DMS 273 (cell line): ENCODE measurements around the gene SLC6A9.

Experiments used
- DNase-seq: peaks from one replicate; lab custom pipeline; 2025; ENCODE audit not compliant: unreplicated experiment; lab: John Stamatoyannopoulos, UW

The SLC6A9 gene

DNA sequence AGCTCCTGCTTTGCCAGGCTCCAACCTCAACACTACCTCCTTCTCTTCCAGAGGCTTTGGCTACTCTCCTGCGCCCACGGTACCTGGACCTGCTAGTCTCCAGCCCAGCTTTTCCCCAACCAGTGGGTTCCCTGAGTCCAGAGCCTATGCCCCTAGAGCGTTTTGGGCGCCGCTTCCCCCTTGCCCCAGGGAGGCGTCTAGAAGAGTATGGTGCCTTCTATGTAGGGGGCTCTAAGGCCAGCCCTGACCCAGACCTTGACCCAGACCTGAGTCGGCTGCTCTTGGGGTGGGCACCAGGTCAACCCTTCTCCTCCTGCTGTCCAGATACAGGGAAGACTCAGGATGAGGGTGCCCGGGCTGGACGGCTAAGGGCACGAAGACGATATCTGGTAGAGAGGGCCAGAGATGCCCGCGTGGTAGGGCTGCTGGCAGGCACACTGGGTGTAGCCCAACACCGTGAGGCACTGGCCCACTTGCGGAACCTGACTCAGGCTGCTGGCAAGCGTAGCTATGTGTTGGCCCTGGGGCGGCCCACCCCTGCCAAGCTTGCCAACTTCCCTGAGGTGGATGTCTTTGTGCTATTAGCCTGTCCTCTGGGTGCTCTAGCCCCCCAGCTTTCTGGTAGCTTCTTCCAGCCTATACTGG is 59.8 kb downstream of the SLC6A9 start:
- no peak for DNase-seq

DNA sequence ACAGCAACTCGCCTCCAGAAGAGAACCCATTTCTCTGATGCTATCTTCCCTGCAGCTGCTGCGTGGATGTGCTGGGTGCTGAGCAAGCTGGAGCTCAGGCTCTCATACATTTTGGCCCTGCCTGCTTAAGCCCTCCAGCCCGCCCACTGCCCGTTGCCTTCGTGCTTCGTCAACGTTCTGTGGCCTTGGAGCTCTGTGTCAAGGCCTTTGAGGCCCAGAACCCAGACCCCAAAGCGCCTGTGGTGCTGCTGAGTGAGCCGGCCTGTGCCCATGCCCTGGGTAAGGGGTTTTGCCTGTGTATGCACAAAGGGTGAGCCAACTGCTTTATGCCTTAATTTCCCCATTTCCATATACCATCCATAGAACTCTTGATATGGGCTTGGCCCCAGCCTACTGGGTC is 60.4 kb downstream of the SLC6A9 start:
- no peak for DNase-seq

DNA sequence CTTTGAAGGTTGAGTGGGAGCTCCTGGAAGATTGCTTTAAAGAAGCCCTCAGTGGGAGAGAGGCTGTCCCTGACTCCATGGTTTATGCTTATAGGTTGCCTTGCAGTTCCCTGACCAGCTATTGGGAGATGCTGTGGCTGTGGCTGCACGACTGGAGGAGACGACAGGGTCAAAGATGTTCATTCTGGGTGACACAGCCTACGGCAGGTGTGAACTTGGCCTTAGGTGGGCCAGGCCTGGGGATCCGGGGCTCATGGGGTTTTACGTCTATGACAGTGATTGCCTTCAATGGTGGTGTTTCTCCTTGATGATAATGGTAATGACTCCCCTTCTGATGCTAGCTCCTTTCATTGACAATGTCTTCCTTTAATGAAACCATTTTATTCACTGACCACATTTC is 60.8 kb downstream of the SLC6A9 start:
- DNase-seq: peak; percentile 42

DNA sequence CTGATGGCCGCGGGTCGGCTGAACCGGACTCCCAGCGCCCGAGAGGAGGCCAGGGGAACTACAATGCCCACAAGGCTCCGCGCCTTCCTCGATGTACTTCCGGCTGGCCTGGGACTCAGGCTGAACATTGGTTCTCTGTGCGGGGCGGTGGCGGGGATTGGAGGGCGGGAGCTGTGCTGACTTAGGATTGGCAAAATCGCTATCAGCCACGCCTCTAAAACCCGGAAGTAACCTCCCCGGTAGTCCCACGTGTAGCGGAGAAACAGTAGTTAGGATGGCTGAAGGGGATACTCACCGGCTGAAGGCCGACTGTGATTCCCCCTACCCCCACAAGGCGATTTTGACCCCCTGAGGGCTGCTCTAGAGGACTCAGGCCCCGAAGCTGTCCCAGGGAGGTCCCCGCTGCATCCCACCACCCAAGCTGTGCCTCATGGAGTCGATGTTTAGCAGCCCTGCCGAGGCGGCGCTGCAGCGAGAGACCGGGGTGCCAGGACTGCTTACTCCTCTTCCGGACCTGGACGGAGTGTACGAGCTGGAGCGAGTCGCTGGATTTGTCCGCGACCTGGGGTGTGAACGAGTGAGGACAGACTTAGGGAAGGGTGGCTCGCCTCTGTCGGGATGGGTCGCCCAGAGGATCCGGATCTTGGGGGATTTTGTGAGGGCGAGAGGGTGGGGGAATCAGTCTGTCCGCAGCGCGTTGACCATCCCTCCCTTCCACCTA is 61.4 kb downstream of the SLC6A9 start, which contains the start of gene DPH2:
TSS of gene DPH2 (plus strand) at position 265 of the 721 bp plus-strand sequence. CDS start at position 431, 166 bp downstream.
- peak; percentile 99 for DNase-seq

DNA sequence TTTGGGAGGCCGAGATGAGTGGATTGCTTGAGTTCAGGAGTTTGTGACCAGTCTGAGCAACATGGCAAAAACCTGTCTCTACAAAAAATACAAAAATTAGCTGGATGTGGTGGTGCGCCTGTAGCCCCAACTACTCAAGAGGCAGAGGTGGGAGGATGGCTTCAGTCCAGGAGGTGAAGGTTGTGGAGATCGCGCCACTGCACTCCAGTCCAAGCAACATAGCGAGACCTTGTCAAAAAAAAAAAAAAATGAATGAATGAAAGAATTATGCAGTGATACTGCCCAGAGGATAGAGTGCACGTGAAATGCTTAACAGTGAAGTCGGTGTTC is 61.9 kb downstream of the SLC6A9 start:
- DNase-seq: no peak

DNA sequence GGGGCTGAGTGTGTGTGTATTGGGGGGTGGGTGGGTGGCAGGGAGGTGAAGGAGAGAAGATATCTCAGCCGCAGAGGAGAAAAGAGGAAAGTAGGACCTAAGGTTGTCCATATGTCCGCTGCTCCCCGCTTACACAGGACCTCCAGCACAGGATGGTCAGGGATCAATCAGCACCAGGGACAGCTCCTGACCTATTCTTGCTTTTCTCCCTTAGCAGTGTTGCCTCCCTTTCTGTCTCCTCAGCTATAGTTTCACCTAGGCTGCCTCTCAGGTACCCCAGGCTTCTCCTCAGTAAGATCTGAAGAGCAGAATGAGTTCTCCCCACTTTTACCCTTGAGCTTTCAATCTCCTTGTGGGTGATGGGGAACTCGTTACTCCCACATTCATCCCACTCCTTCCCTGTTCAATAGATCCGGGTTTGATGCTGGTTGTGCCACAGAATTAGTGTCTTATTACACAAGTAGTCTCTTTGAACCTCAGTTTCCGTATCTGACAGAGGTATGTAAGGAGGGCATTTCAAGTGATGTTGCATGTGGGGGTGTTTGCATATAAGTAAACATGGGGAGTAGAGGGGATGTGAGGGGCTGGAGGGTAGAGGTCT is 62.8 kb downstream of the SLC6A9 start:
- peak; percentile 24 for DNase-seq

DNA sequence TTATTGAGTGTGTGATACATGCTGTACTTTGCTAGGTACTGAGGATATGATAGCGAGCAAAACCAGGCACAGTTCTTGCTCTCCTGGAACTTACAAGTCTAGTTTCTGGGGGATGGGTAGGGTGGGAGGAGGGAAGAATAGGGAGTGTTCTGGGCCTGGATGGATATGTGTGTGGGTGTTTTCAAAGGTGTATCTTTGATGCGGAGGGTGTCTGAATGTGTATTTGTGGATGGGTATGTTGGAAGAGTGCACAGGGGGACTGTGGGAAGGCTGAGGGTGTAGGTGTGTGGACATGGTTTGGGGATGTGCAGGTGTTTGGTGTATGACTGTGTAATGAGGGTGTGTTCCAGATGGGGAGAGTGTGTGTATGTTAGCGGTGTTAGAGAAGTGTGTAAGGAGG is 65.9 kb downstream of the SLC6A9 start:
- no peak for DNase-seq

DNA sequence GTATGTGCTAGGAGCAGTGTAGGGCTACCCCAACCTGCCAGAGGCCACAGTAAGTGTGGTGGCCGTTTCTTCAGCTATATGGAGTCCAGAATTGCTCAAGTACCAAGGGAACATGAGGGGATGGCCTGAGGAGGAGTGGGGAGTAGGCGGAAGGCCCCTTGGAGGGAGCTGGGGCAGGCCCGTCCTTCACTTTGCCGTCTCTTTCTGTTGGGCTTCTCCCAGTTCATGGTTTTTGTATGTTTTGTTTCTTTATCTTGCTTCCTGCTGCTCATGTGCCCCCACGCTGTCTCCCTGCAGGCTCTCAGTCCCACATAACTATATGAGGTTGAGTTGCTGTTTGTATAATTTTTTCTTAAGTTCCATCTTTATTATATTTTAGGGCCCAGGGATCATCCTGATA is 67.4 kb downstream of the SLC6A9 start:
- no peak for DNase-seq

DNA sequence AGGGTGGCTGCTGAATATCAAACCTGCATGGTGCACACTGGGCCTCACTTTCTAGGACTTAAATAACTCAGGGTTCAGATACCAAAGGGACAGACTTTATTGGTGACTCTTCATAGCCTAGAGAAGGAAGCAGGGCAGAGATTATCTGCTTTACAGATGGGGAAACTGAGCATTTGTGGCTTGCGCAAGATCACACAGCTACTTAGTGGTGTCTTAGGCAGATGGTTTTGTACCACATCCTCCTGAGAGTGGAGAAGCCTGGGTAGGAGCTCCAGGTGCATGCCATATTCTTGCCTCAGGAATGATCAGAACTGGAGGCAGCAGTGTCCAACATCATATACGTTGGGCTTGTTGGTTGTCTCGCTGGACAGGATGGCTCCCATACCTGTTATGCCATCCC is 68.3 kb downstream of the SLC6A9 start:
- DNase-seq: no peak

DNA sequence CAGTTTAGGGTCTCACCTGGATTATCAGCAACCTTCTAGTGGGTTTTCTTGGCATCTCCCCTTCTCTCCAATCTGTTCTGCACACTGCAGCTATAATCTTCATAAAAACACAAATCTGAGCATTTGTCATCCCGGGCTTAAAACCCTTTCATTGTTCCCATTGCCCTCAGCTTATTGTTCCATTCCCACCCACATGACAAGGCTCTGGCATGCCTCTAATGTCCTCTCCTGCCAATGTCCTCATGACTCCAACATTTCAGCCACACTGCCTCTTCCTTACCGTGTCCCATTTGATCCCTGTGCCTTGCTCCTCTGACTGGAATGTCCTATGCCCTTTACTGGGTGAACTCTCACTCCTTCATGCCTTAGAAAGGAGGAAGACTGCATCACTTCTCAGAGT is 68.9 kb downstream of the SLC6A9 start:
- DNase-seq: no peak

DNA sequence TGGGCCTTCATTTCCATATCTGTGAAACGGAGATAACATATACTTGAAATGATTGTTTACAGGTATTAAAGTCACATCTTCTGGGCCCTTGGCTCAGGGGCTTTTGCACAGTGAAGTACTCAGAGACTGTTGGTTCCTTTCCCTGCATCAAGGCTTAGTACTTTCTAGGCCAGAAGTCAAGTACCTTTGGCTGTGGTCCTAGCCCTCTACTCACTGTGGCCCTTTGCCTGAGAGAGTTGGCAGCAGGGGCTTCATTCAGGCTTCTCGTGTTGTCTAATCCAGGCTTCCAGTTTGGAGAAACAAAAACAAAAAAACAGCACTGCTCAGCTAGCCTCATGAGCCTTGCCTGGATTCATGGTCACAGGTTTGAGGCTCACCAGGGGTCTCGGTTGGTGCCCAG is 69.6 kb downstream of the SLC6A9 start:
- no peak for DNase-seq

DNA sequence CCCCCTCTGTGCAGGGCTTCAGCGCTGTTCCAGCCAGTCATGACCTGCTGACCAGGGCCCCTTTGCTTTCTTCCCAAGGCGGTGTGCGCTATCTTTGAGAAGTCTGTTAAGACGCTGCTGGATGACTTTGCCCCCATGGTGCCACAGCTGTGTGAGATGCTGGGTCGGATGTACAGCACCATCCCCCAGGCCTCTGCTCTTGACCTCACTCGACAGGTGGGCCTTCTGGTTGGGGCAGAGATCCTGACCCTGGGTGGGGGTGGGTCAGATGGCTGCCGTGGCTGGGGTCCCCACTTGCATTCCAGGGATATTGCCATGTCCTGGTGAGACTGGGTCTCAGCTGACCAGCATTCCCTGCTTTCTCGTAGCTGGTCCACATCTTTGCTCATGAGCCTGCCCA is 70.5 kb downstream of the SLC6A9 start:
- no peak for DNase-seq

DNA sequence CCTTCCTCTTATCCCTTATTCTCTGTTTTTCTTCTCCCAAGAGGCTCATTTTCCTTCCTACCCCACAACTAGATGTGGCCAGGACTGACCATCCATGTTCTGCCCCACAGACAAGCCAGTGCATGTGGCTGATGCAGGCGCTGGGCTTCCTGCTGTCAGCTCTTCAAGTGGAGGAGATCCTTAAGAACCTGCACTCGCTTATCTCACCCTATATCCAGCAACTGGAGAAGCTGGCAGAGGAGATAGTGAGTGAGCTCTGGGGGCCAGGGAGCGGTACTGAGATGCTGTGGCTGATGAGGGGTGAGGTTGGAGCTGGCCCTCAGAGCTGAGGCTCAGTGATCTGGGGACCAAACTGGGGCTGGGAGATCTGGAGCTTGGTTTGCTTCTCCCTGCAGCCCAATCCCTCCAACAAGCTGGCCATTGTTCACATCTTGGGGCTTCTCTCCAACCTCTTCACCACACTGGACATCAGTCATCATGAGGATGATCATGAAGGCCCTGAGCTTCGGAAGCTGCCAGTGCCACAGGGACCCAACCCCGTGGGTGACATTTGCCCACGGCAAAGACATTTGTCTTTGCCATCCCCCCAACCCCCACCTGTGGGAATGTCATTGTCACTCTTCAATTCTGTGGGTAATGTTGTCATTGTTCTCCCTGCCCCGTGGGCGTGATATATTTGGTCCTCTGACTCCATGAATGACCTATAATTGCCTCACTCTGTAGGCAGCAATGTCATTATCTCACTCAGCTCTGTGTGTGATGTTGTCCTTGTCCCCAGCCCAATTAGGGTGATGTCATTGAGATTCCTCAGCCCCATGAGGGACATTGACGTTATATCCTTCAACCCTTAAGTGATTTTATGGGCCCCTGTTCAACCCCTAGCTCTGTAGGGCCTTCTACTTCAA is 72.7 kb downstream of the SLC6A9 start:
- no peak for DNase-seq

DNA sequence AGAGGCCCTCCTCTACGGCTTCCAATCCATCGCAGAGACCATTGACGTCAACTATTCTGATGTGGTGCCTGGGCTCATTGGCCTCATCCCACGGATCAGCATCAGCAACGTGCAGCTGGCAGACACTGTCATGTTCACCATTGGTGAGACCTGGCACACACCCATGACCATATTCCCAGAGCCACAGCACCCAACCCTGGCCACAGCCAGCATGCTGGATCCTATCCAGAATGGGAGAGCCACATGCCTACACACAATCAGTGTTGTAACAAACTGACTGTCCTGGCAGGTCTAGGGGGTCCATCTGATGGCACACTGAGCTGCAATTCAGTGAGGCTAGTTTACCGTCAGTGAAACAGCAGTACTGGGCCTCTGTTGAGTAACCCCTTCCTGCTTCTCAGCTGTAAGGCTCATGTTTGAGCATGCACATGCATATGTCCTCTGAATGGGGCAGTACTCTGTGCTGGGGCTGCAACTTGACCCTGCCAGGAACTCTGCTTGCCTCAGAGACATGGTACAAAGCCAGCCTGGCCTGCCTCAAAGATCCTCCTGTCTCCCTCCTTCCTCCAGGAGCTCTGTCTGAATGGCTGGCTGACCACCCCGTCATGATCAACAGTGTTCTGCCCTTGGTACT is 73.7 kb downstream of the SLC6A9 start:
- no peak for DNase-seq

DNA sequence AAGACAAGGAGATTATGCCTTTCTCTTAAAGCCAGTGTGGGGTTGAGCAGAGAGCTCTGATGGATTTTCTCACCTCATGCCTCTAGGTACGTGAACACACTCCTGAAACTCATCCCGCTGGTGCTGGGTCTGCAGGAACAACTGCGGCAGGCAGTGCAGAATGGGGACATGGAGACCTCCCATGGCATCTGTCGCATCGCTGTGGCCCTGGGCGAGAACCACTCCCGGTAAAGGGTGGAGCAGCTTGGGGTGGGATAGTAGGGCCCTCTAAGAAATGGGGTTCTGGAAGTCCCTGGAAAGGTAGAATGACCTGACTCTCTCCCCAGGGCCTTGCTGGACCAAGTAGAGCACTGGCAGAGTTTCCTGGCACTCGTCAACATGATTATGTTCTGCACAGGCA is 75.0 kb downstream of the SLC6A9 start:
- no peak for DNase-seq

DNA sequence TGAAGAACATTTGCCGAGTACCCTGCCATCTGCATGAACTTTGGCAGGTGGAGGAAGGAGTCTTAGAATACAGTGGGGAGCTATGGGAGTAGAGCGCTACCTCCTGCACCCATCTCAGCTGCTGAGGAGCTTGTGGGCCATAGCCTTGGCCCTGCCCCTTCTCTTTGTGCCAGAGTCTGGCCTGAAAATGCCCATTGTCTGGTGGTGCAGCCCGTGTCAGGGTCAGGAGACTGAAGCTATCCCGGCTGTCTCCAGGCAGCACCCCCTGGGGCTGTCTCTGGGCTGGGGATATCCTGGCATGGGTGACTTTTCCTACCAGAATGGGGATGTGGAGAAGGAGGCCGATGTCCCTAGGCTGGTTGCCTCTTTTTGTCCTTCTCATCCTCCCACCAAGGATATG is 77.2 kb downstream of the SLC6A9 start:
- DNase-seq: no peak

DNA sequence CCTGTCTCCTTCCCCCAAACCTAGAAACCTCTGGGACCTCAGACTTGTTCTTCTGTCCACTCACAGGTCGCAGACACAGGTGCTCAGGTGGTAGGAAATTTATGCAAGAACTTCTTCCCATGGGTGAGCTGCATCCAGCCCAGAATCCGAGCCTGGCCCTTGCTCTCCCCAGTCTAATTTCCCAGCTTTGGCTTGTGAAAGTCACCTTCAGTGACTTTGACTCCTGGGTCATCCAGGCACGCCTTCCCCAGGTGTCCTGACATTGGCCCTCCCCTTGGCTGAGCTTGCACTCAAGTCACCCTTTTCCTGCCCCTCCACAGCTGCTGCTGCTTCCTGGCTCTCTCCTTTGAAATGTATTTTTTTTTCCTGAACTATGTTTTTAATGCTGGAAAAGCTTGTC is 77.9 kb downstream of the SLC6A9 start:
- DNase-seq: no peak

DNA sequence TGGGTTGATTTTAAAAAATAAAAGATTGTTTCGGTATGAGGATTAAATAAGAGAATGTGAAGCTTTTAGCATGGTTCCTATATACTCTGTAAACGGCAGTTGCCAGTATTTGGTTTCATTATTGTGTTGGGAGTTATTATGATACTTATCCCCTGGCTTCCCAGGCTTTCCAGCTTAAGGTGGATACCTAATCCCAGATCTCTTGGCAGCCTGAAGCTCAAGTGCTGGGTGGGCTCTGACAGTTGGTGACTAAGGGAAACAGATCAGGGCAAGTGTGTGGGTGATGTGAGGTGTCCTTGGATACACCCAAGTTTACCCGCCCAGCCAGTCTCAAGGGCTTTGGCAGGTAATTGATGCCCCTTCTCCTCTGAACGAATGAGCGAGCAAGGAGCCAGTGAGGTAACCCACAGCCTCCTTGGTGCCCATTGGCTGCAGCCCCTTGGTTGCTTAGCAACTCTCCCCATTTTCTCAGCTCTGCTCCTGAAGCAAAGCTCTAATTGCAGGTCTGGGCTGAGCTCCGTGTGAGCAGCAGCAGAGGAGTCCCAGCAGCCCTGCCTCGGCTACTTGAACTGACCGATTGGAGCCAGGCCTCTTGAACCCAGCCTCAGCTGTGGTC is 78.4 kb downstream of the SLC6A9 start:
- DNase-seq: peak; percentile 89

DNA sequence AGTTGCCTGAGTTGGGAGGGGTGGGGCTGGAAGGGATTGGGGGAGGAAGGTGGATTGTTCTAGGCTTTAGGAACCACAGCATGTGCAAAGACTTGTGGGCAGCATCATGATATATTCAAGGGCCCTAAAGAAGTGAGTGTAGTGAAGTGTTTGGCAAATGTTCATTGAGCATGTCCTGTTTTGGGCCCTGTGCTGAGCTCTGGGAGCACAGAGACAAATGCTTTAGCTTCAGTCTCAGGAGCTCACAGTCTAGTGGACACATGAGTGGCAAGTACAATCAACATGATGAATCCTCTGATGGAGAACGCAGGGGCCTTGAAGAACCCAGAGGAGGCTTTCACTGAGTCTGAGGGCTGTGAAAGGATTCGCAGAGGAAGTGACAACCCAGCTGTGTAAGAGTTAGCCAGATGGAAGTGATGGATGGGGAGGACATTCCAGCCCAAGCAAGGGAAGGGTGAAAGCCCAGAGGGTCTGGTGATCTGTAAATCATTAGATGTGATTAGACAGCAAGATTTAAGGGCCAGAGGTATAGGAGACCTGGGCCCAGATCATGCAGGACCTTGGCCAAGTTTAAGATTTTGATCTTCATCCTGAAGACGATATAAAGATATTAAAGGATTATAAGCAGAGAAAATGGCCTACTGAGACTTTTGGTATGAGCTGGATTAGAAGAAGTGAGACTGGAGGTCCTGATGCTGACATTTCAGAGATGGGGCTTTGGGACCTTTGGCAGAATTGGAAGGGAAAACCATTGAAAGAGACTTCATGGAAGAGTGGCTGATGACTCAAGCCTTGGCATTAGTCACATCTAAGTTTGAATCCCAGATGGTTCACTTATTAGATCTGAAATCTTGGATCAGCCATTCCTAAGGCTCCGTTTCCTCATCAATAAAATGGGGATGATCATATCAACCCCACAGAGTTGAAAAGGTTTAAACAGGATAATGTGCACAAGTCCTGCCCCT is 80.0 kb downstream of the SLC6A9 start:
- no peak for DNase-seq
